ENCODE results near the gene LBX1.
"Not testable (repeated sequence)": the region's sequence is repeated elsewhere in the genome, so short reads cannot be mapped to it uniquely, and the experiment has no call there.

Gene LBX1

DNA sequence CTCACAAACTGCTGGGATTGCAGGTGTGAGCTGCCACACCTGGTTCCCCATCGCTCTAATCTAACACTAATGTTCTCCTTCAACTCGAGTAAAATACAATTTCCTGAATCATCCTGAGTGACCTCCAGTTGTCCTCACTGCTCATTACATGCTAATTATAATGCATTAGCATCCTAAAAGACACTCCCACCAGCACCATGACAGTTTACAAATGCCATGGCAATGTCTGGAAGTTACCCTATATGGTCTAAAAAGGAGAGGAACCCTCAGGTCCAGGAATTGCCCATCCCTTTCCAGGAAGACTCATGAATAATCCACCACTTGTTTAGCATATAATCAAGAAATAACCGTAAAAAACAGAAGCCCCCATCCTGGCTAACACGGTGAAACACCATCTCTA lies 26.6 kb downstream of the LBX1 start:
- DNase-seq, result not testable (repeated sequence)

DNA sequence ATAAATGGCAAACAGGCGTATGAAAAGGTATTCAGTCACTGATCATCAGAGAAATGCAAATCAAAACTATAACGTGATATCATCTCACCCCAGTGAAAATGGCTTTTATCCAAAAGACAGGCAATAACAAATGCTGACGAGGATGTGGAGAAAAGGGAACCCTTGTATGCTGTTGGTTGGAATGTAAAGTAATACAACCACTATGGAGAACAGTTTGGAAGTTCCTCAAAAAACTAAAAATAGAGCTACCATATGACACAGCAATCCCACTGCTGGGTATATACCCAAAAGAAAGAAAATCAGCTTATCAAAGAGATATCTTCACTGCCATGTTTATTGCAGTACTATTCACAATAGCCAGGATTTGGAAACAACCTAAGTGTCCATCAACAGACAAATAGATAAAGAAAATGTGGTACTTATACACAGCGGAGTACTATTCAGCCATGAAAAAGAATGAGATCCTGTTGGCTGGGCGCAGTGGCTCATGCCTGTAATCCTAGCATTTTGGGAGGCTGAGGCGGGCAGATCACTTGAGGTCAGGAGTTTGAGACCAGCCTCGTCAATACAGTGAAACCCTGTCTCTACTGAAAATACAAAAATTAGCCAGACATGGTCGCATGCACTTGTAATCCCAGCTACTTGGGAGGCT lies 30.8 kb downstream of the LBX1 start:
- DNase-seq, result not testable (repeated sequence)

DNA sequence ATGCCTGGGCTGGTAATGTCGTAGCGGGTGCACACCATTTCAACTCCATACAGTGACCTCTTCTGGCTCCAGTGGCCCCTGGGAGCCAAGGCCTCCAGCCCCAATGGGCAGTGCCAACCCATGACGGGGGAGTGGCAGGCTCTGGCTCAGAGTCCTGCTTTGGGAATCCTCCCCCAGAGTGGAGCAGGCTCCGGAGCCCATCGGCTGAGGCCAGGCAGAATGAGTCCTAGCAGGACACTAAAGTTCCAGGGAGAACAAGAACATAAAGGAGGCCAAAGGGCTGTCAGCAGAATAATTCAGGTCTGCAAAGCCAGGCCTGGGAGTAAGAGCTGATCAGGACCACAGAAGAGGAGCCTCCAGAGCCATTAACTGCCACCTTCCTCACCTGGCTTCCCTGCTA lies 33.3 kb downstream of the LBX1 start:
- DNase-seq, result no peak

DNA sequence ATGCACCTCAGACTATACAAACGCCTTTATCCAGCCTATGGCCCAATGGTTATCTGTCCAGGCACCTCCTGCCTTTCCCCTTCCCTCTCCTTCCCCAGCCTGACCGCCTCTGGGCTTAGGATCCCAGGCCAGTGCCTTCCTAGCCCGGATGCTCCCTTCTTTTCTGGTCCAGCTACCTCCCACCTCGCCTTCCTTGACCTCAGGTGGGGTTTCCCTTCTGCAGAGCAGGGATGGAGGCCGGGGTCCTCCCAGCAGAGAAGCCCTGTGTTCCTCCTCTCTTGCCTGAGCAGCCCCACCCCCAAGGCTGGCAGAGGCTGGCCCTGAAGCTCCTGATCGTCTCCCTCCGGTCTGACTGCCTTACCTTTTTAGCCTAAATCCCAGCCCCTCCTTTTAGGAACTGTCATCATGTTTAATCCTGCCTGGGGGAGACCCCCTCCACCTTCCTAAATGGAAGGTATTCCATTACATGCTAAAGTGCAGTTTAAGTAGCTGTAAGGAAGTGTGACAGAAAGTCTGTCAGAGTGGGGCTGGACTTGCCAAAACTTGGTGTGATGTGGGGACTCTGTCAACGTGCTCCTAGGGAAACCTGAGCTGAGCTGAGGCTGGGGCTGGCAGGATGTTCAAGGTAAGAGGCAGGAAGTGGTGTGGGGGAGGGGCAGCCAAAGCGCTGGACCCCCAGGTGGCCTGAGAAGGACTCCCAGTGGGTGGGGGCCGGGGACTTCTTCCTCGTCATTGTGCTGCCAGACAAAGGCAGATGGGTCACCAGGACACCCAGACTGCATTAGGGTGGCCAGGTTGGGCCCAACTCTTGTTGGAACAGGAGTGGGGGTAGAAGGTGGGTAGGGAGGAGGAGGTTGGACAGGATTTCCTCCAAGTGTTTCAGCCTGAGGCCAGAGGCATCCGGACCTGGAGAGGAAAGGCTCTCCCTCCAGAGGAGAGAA lies 39.5 kb downstream of the LBX1 start:
- DNase-seq, result no peak

DNA sequence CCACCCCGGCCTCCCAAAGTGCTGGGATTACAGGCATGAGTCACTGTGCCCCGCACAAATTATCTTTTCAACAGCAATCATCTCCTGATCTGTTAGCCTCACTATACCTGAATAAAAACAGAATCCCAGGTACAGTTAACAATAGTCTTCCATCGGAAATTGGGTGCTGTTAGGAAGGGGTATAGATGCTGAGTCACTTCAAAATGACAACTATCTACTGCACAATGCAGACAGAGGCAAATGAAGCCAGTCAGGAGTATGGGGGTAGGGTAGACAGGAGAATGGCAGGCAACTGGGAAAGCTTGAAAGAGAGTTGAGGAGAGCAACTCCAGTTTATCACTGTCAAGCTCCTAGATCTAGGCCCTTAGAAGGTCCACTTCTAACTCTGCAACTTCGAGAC lies 40.3 kb downstream of the LBX1 start:
- DNase-seq, result no peak

DNA sequence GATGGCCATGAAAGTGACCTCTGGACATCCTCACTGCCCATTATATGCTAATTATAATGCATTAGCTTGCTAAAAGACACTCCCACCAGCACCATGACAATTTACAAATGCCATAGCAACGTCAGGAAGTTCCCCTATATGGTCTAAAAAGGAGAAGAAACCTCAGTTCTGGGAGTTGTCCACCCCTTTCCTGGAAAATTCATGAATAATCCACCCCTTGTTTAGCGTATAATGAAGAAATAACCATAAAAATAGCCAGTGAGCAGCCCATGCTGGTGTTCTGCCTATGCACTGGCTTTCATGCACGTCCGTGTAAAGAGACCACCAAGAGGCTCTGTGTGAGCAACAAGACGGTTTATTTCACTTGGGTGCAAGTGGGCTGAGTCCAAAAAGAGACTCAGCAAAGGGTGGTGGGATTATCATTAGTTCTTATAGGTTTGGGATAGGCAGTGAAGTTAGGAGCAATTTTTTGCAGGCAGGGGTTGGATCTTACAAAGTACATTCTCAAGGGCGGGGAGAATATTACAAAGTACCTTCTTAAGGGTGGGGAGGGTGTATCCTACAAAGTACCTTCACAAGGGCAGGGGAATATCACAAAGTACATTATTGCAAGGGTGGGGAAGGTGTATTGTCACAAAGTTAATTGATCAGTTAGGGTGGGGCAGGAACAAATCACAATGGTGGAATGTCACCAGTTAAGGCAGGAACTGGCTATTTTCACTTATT lies 45.6 kb downstream of the LBX1 start:
- no peak for DNase-seq

DNA sequence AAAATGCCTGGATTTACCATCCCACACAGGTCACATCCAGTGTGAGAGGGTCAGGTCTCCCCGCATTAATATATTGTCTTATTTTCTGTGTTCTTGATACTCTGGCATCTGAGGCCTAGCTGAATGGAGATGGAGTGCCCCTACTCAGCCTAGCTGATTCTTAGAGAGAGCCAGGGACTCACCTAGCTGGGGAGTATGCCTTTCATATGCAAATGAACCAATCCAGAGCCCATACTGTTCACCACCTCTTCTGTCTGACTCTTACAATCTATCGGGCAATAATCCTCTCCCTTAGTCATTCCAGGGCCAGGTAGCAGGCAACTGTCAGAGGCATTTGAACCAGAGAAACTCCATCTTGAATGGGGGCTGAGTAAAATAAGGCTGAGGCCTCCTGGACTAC lies 46.3 kb downstream of the LBX1 start:
- no peak for DNase-seq
